HG03442 (cell line): ENCODE measurements around the gene CD1B.
"Not testable (repeated sequence)": the region's sequence is repeated elsewhere in the genome, so short reads cannot be mapped to it uniquely, and the experiment has no call there.

ENCODE experiments used
- ATAC-seq: cut with Tn5 transposase; IDR thresholded peaks from one replicate; pipeline ENCODE4 v1.9.1; 2021; ENCODE audit warnings: mild to moderate bottlenecking, moderate library complexity; ENCODE audit not compliant: unreplicated experiment

The CD1B gene

DNA sequence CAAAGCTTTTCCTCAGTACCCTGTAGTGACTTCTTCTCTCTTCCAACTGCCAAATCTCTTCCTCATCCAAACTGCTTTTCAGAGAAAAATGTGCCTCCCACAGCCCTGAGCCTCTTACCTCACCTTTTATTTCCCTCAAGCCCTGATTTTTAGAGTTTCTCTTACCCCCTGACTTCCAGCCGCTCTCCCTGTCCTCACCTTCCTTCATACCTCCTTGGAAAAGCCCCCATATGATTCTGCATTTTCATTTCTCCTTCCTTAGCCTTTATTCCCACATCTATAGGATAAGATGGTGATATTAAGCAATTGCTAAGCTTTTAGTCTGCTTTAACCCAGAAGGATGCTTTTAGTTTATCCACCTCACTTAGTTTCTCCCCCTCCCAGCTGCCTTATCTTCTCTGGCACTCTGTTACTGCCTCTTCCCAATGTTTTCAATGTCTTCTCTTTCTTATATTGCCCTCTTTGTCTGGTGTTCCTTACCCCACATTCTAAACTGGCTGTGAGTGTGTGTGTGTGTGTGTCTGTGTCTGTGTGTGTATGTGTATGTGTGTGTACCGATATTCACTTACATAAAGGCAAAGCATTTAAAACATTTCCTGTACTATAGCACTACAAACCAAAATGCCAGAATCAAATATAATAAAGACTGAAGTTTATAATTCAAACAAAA lies at the start of gene CD1B:
Gene CD1B, minus strand, starts transcription at position 51 of the 670 bp plus-strand sequence. CDS start 108 bp downstream, outside the sequence.
- ATAC-seq = no peak

DNA sequence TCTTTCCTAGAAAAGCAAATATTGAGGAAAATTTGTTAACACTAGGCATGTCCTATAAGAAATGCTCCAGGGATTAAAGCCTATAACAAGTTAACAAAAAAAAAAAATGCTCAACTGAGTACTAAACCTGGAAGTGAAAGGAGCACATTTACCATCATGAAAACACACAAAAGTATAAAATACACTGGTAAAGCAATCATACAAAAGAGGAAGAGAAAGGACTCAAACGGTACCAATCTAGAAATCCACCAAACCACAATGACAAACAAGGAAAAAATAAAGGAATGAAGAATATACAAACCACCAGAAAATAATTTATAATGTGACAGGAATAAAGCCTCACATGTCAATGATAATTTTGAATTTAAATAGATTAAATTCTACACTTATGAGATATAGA lies 43.5 kb upstream of the CD1B start:
- no peak for ATAC-seq

DNA sequence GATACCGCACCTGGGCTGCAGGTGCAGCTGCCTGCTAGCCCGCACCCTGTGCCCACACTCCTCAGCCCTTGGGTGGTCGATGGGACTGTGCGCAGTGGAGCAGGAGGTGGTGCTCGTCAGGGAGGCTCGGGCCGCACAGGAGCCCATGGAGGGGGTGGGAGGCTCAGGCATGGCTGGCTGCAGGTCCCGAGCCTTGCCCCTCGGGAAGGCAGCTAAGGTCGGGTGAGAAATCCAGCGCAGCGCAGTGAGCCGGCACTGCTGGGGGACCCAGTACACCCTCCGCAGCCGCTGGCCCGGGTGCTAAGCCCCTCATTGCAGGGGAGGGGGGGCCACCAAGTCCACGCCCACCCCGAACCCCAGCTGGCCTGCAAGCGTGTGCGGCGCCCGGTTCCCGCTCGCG lies 42.8 kb upstream of the CD1B start:
- not testable (repeated sequence) for ATAC-seq

DNA sequence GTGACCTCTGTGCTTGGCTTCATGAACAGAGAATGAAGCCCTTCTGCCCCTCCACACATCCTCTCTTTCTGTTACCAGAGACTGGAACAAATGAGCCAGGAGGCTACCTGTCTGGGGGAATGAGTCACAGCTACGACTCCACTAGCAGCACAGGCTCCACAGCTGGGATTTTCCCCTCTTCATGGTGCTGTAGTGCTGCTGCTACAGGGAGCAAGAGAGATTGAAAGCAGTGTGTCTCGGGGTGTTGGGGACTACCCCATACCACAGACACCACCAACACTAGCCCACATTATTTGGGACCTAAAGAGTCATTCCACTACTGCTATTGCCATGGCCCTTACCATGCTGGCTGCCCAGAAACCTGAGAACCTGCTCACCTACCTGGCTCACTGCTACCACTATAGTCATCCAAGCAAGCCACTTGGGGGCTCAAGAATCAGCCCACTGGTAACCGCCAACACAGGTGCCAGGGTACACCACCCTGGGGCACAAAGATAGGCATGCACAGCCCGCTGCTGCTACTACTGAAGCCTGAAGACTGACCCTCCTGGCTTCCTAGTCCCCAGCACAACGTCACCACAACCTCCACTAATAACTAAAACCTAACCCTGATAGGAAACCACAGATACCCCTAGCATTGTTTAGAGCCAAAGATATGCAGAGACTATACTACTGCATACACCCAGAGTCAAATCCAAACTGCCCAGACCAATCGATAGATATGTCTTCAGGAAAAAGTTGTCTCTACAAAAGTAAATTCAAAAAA lies 40.0 kb upstream of the CD1B start:
- ATAC-seq = peak; percentile 99

DNA sequence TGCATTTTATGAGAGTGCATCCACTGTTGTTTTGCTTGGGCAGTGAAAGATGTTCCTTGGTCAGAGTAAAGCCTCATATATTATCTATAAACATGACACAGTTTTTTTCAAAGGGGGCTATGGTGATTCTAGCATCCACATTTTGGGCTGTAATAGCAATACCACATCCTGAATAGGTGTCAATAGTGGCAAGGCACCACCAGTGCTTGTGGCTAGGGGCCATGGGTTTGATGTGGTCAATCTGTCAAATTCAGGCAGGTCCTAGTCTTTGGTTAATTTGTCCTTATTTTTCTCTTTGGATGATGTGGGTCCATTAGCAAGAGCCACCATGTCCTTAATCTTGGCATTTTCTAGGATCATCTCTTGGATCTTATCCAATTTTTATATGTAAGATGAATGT lies 35.5 kb upstream of the CD1B start:
- ATAC-seq = no peak

DNA sequence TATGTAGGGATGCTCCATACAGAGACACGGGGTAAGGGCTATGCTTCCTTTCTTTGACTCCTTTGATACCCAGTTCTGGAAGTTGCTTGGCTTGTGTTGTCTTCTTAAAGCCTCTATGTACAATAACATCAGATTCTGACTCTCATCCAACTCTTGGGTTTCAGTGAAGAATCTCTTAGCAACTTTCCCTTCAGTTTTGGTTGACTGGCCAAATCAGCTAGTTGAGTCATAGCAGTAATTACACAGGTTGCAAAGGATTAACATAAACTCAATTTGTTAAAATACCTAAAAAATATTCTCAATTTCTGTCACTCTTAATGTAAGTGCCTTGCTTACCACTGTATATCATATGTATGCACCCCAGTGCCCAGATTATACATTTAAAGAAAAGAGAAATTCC lies 31.6 kb upstream of the CD1B start:
- peak; percentile 41 for ATAC-seq

DNA sequence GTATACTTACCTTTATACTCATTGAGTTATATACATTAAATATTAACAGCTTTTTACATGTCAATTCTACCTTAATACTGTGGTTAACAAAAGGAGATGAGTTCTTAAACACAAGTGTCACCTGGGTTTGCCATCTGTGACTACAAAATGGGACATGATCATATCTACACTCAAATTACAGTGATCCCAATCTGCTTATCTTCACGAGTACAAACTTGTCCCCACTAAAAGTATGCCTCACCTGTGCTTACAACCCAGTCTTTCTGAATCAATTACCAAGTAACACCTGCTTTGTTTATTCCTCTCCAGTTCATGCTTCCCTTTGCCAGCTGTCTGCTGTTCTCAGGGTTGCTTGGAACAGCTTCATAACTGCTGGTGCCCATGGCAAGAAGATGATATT lies 31.2 kb upstream of the CD1B start:
- no peak for ATAC-seq

DNA sequence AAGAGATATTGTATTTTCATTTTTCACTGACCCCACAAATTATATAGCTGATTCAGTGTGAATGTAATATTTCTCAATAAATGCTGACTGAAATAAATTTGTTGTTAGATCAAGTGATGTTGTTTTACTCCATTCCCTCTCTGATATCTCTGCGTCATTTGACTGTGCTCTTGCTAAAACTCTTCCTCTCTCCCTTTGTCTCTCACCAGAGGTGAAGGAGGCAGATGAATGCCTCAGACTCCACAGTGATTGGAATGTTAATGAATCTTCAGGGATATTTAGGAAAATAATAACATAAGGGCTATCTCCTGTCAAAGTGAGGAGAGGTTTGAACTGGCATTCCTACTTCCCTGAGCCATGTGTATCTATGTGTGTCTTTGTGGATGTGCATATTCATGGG lies 26.1 kb upstream of the CD1B start:
- ATAC-seq = no peak

DNA sequence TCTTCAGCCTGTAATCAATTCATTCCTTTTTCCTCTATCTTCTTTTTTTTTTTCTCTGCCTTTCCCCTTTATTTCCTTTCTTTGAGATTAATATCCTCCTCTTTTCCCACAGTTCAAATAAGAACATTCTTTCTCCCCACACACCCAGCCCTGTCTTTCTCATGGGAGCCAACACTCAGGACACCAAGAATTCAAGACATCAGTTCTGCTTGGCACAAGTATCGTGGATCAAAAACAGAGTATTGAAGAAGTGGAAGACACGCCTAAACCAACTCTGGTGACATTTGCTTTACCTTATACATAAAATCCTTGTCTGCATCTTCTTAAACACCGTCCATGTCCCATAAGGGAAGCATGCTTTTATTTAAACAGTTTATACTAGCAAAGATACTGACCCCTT lies 25.3 kb upstream of the CD1B start:
- no peak for ATAC-seq

DNA sequence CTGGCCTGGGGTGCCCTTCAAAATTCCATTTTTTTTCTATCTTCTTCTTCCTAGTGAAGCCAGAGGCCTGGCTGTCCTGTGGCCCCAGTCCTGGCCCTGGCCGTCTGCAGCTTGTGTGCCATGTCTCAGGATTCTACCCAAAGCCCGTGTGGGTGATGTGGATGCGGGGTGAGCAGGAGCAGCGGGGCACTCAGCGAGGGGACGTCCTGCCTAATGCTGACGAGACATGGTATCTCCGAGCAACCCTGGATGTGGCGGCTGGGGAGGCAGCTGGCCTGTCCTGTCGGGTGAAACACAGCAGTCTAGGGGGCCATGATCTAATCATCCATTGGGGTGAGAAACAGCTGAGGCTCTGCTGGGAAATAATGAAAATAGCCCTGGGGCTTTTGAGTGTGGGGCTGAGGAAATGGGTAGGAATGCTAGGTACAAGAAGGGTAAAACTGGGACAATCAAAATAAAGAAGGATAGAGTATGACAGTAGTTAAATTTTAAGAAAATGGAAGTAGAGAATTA lies 24.5 kb upstream of the CD1B start:
- ATAC-seq = no peak

DNA sequence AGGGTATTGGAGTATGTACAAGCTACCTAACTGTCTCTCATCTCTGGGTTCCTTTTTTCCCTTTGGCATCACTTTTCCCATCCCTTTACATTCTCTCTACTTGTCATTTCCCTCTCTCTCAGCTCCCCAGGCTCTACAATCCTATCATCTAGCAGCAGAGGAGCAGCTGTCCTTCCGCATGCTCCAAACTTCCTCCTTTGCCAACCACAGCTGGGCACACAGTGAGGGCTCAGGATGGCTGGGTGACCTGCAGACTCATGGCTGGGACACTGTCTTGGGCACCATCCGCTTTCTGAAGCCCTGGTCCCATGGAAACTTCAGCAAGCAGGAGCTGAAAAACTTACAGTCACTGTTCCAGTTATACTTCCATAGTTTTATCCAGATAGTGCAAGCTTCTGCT lies 22.9 kb upstream of the CD1B start:
- no peak for ATAC-seq

DNA sequence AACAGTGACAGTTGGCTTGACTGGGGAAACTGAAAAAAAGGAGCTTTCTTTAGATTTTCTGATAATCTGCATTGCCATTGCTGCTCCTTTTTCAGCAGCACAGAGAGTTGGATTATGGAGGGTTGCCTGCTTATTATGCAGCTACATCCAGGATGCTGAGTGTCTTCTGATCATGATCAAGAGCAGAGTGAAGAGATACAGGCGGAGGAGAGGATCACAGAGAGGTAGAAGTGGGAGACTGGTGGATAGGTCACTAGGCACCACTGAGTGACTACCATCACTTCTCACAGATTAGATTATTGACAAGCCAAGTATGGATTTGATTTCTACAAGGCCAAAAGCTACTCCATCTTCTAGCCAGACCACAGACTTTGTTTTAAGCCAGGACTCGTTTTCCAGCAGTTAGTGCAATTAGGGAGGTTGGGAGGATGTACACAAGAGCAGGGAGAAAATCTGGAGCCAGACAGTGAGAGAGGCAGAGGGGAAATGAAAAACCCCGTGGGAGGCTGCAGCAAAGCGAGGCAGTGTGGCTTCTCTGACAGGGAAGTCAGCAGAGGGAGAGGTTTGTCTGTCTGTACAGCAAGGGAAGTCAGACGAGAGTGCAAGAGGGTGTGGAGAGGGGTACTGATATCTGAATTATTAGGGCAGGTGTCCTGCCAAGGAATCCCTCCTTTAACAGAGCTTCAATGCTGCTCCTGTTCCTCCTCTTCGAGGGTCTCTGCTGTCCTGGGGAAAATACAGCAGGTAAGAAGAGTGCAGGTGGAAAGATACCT lies 22.2 kb upstream of the CD1B start, which contains the start of gene CD1E:
Gene CD1E, plus strand, starts transcription at position 592 of the 773 bp plus-strand sequence. Its CDS starts 95 bp downstream, at position 687.
- peak; percentile 46 for ATAC-seq

DNA sequence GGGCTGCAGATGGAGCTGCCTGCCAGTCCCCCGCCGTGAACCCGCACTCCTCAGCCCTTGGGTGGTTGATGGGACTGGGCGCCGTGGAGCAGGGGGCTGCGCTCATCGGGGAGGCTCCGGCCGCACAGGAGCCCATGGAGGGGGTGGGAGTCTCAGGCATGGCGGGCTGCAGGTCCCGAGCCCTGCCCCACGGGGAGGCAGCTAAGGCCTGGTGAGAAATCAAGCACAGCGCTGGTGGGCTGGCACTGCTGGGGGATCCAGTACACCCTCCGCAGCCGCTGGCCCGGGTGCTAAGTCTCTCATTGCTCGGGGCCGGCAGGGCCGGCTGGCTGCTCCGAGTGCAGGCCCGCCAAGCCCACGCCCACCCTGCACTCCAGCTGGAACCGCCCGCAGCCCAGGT lies 17.6 kb upstream of the CD1B start:
- ATAC-seq = not testable (repeated sequence)

DNA sequence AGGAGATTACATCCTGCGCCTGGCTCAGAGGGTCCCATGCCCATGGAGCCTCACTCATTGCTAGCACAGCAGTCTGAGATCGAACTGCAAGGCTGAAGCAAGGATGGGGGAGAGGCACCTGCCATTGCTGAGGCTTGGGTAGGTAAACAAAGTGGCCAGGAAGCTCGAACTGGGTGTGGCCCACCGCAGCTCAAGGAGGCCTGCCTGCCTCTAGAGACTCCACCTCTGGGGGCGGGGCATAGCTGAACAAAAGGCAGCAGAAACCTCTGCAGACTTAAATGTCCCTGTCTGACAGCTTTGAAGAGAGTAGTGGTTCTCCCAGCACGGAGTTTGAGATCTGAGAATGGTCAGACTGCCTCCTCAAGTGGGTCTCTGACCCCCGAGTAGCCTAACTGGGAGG lies 5.1 kb upstream of the CD1B start:
- not testable (repeated sequence) for ATAC-seq

DNA sequence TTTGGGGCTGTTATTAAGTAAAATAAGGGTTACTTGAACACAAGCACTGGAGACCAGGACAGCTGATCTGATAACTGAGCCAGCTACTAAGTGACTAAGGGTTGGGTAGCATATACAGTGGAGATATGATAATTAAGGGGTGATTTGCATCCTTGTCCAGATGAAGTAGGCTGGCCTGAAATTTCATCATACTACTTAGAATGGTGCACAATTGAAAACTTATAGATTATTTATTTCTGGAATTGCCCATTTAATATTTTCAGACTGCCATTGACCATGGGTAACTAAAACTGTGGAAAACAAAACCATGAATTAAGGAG lies 3.8 kb upstream of the CD1B start:
- no peak for ATAC-seq

DNA sequence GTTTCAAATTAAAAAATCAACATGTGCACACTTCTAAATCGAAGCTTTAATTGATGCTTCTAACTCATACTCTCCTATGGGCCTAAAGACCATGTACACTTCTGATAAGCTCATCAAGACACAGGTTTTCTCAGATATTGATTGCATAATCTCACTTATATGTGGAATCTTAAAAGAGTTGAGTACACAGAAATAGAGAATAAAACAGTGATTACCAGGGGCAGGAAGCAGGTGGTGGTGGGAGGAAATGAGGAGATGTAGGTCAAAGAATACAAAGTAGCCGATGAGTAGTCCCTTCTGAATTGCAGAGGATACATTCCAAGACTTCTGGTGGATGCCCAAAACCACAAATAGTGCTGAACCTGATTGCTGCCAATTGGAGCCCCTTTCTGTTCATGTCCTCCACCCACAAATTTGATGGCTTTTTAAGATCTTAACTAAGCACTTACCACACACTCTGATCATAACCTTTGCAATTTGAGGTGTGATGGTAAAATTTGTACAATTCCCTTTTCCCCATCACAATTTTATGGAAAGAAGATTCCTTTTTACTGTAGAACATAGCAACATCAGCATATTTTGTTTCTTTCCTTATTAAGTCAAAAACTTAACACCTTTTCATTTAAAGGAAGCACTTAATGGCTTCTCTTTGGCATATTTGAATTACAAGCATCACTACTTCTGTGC lies 3.3 kb upstream of the CD1B start:
- no peak for ATAC-seq

DNA sequence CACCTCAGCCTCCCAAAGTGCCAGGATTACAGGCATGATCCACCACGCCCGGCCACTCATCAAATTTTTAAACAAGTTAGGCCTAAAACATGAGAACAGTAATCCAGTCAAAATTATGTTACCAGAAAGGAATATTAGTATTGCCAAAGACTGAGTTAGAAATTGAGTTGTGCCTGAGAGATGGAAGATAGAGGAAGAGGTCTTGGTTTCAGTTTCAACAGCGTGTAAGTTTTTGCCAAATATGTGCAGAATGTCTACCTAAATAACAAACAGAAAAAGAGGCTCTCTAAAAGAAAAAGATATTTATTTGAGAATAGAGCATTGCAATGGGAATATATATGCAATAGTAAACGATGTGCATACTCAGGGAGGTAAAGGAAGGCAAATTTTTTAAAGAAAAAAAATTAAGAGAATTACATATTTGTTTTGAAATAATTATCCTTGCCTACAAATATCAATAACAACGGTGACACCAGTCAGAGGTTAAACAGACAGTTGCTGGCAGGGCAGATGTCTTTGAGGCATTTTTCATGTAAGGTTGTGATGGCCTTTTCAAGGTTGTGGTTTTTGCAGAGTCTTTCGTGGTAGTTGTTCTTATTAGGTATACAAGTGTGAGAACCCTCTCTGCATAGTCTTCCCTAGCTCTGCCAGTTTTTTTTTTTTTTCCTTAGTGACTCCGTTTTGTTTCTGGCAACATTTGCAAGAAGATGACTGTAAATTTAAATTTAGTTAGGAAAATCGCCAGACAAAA lies 2.2 kb upstream of the CD1B start:
- ATAC-seq = no peak

DNA sequence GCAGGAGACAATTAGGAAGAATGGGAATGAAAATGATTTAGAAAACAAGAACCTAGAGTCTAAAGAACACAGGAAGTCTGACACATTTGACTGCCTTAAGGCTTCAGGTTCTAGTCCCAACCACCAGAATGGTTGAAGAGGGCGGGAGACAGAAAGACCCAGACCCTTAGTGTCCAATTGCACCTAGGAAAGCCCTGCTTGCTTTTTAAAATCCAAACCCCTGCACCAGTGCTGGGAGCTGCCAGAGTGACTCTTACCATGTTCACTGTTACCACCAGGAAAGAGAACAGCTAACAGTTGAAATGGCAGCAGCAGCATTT lies 265 bp downstream of the CD1B start:
- no peak for ATAC-seq

DNA sequence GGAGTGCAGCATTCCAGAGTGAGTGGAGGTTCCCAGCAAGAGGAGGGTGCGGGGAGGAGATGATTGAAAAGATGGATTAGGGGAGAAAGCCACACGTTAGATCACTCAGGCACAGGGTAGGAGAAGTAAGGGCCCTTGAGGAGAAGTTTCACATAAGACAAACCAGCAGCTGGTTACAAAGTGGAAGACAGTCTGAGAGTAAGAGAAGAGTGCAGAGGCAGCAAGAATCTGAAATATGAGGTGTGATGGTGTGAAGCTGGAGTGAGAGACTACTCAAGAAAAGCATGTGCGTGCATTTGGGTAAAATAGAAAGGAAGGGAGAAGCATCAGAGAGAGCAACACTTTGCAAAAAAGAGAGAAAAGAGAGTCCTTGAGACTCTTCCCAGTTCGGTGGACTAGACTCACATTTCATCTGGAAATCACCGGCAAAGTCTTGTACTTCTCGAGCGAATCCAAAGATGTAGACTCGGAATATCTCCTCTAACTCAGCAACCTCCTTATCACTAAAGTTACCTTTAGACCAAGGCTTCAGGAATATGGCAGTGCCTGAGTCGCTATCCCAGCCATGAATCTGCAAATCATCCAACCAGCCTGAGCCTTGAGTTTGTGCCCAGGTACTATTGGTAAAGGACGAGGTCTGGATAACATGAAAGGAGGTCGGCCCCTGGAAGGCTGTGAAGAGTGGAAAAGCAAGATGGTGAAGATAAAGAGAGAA lies 783 bp downstream of the CD1B start:
- ATAC-seq = no peak

DNA sequence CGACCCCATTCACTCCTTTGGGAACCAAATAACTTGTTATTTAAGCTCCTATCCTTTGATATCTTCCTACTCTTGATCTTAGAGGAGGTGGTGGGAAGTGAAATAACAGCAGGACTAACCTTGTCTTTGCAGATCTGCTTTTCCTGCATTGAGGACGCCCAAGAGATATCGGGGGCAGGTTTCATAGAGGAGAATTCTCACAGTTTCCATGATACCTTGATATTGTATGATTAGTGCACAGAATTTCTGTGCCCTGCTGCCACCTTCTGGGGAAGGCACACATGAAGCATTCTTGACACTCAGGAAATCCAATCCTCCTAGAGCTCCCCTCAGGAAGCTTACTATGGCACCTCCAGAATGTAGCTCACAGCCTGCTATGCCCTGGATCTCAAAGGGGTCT lies 1.6 kb downstream of the CD1B start:
- no peak for ATAC-seq
